ENCODE measurements around the gene CTCFL. TPM values are rescaled to one million over a fixed set of nuclear protein-coding genes. Genes with fewer than 3 reads are reported as not detected.

The CTCFL gene
- total RNA-seq, 1 experiment from 2014 or later = 8.2 TPM

GRCh38 chr20:57451431-57451794 is 73.5 kb downstream of the CTCFL start:
- DNase-seq = no peak
- H3K4me3 ChIP-seq (ENCODE audit: insufficient read depth, low read depth, low read length) = no peak overlapping the region
- no peaks in the 10 kb centered on the region for H3K36me3 ChIP-seq (replicated peaks; ENCODE audit: control insufficient read depth, insufficient read depth, low read length)
- H3K27me3 ChIP-seq (ENCODE audit: control insufficient read depth, insufficient read depth, low read length) = no peaks in the 10 kb centered on the region

GRCh38 chr20:57450931-57451330 is 74.0 kb downstream of the CTCFL start:
- H3K4me3 ChIP-seq (ENCODE audit: insufficient read depth, low read depth, low read length) = no peak overlapping the region
- no peaks in the 10 kb centered on the region for H3K36me3 ChIP-seq (replicated peaks; ENCODE audit: control insufficient read depth, insufficient read depth, low read length)
- H3K27me3 ChIP-seq (ENCODE audit: control insufficient read depth, insufficient read depth, low read length) = no peaks in the 10 kb centered on the region
- no peak for DNase-seq

- DNase-seq = no peak
- Histone ChIP-seq H3K4me3 (ENCODE audit: insufficient read depth, low read depth, low read length) (no peak overlapping the region), H3K36me3 (replicated peaks; ENCODE audit: control insufficient read depth, insufficient read depth, low read length) (no peaks in the 10 kb centered on the region), H3K27me3 (ENCODE audit: control insufficient read depth, insufficient read depth, low read length) (no peaks in the 10 kb centered on the region)
Measured at GRCh38 chr20:57450419-57450818, 74.5 kb downstream of the CTCFL start.

- Histone ChIP-seq H3K4me3 (ENCODE audit: insufficient read depth, low read depth, low read length) (no peak overlapping the region), H3K36me3 (replicated peaks; ENCODE audit: control insufficient read depth, insufficient read depth, low read length) (no peaks in the 10 kb centered on the region), H3K27me3 (ENCODE audit: control insufficient read depth, insufficient read depth, low read length) (no peaks in the 10 kb centered on the region)
- no peak for DNase-seq
Measured at GRCh38 chr20:57449398-57450354, 75.3 kb downstream of the CTCFL start.

GRCh38 chr20:57448764-57449354 is 76.1 kb downstream of the CTCFL start:
- no peaks in the 10 kb centered on the region for H3K36me3 ChIP-seq (replicated peaks; ENCODE audit: control insufficient read depth, insufficient read depth, low read length)
- DNase-seq = no peak
- H3K4me3 ChIP-seq (ENCODE audit: insufficient read depth, low read depth, low read length) = no peak overlapping the region
- no peaks in the 10 kb centered on the region for H3K27me3 ChIP-seq (ENCODE audit: control insufficient read depth, insufficient read depth, low read length)

Other genes starting within 250 kb of the CTCFL start
- gene SPO11, start 195.3 kb downstream of the CTCFL start, total RNA-seq (2014; rRNA removed; shearing (Covaris generic)) = not detected in 2 replicates
- 48.2 and 53.2 TPM in 2 replicates for gene RAE1, start 173.9 kb downstream of the CTCFL start, total RNA-seq (2014; rRNA removed; shearing (Covaris generic))
- gene RBM38, start 133.7 kb downstream of the CTCFL start, total RNA-seq (2014; rRNA removed; shearing (Covaris generic)) = 75.6 and 91.7 TPM in 2 replicates
- not detected in 2 replicates for gene PCK1, start 36.0 kb upstream of the CTCFL start, total RNA-seq (2014; rRNA removed; shearing (Covaris generic))
- gene ZBP1, start 95.3 kb upstream of the CTCFL start, total RNA-seq (2014; rRNA removed; shearing (Covaris generic)) = not detected in 2 replicates
- gene PMEPA1, start 184.9 kb upstream of the CTCFL start, total RNA-seq (2014; rRNA removed; shearing (Covaris generic)) = 17.8 and 25.1 TPM in 2 replicates

All from H7 (cell line).